GM19239 (cell line): ENCODE results near the gene CAPN12.
"Not testable (repeated sequence)": the region's sequence is repeated elsewhere in the genome, so short reads cannot be mapped to it uniquely, and the experiment has no call there.

Experiments
- DNase-seq: peaks from one replicate; pipeline ENCODE4 v3.0.0; 2011; ENCODE audit warnings: low spot score; ENCODE audit not compliant: insufficient read length
- FAIRE-seq: peaks from 2 replicates; lab custom pipeline; 2011; peaks lifted over from hg19 to GRCh38; lab: Jason Lieb, UNC

CAPN12 gene

GRCh38 chr19:38744298-38744681 lies at the start of gene CAPN12:
Gene CAPN12, minus strand, starts transcription at chr19:38744474. Its CDS starts 309 bp downstream, at chr19:38744165.
- FAIRE-seq: no peak
- DNase-seq: no peak

- no peak for FAIRE-seq
- DNase-seq: no peak
These were observed 49.4 kb upstream of the CAPN12 start for GRCh38 chr19:38793671-38794070.

- DNase-seq: no peak
- no peak for FAIRE-seq
These were observed 48.9 kb upstream of the CAPN12 start for GRCh38 chr19:38793177-38793576.

GRCh38 chr19:38792250-38793111 lies 48.2 kb upstream of the CAPN12 start:
- DNase-seq (peak; percentile 57), FAIRE-seq (no peak)

- FAIRE-seq: peak; percentile 100
- DNase-seq: not testable (repeated sequence)
These were observed 47.3 kb upstream of the CAPN12 start for GRCh38 chr19:38791451-38792064.

- DNase-seq, FAIRE-seq: not testable (repeated sequence)
These were observed 46.5 kb upstream of the CAPN12 start for GRCh38 chr19:38790507-38791403.

- FAIRE-seq (no peak), DNase-seq (no peak)
These were observed 44.4 kb upstream of the CAPN12 start, which contains the start of gene LGALS7B for GRCh38 chr19:38788478-38789243. Gene LGALS7B, plus strand, starts transcription at chr19:38789200. Its CDS starts 27 bp downstream, at chr19:38789227.

- DNase-seq (no peak), FAIRE-seq (no peak)
These were observed 42.4 kb upstream of the CAPN12 start for GRCh38 chr19:38786572-38787265.

- not testable (repeated sequence) for FAIRE-seq, DNase-seq
These were observed 41.8 kb upstream of the CAPN12 start for GRCh38 chr19:38786061-38786460.

- FAIRE-seq: no peak
These were observed 41.0 kb upstream of the CAPN12 start for GRCh38 chr19:38785187-38785699.

GRCh38 chr19:38784224-38784623 lies 40.0 kb upstream of the CAPN12 start:
- DNase-seq (no peak), FAIRE-seq (no peak)

More at GRCh38 chr19:38785187-38785699, 41.0 kb upstream of the CAPN12 start:
- no peak for DNase-seq

GRCh38 chr19:38782212-38782611 lies 37.9 kb upstream of the CAPN12 start:
- not testable (repeated sequence) for FAIRE-seq, DNase-seq

GRCh38 chr19:38781058-38781457 lies 36.8 kb upstream of the CAPN12 start:
- FAIRE-seq: no peak

GRCh38 chr19:38780443-38780842 lies 36.2 kb upstream of the CAPN12 start:
- FAIRE-seq: no peak
- no peak for DNase-seq

More at GRCh38 chr19:38781058-38781457, 36.8 kb upstream of the CAPN12 start:
- DNase-seq: no peak

GRCh38 chr19:38778733-38779132 lies 34.5 kb upstream of the CAPN12 start:
- DNase-seq (no peak), FAIRE-seq (no peak)

- DNase-seq (no peak), FAIRE-seq (no peak)
These were observed 30.1 kb upstream of the CAPN12 start for GRCh38 chr19:38774181-38774950.

GRCh38 chr19:38773469-38774177 lies 29.3 kb upstream of the CAPN12 start, which contains the start of gene LGALS7:
Gene LGALS7, minus strand, starts transcription at chr19:38773517. Its CDS starts 25 bp downstream, at chr19:38773492.
- DNase-seq (no peak), FAIRE-seq (no peak)
